GM18499 (cell line): ENCODE data around the gene DPYD.

ENCODE experiments used
- ATAC-seq: cut with Tn5 transposase; IDR thresholded peaks from one replicate; pipeline ENCODE4 v1.9.1; 2021; ENCODE audit warnings: moderate number of reproducible peaks; ENCODE audit not compliant: insufficient read depth, unreplicated experiment

DPYD gene

DNA sequence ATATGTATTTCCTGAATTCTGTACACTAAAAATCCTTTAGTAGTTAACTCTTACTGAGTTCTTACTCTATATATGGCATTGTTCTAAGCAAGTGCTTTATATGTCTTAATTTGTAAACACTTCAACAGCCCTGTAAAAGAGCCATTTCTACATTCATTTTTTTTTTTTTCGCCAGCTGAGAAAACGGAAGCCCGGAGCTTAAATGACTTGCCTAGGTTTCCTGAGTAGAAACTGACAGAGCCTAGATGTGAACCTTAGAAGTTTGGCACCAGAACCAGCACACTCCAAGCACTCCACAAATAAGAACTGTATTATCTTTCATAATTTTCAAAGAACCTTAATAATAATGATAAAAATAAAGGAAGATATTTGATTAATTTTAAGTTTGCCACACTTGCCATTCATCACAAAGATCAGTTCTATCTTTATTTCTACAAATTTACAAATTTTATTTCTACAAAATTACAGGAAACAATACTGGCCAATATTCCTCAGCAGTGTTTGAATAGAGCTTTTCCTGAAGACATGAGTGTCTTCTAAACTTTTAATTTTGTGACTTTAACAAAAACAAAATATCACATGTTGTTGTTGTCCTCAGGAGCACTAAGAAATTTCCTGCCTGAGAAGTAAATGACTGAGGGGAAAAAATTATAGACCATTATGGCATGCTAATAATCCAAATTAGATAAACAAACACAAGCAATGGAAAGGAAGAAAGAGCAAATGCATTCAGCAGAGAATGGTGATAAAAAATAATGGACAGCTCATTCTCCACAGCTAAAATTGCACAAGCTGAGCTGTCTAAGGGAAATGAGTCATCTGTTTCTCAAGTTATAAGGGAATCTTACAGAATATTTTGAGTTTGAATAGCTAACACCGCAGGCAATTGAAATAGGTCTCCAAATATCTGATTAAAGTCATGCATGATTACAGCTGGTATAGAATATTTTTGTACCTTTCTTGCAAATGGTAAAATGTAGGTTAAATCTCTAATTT is 71.2 kb downstream of the DPYD start:
- ATAC-seq: peak; percentile 38

- ATAC-seq: no peak
Observed at GRCh38 chr1:97845805-97846204, 75.0 kb downstream of the DPYD start.

GRCh38 chr1:97844552-97845089 is 76.2 kb downstream of the DPYD start:
- no peak for ATAC-seq

GRCh38 chr1:97841338-97841737 is 79.5 kb downstream of the DPYD start:
- ATAC-seq: no peak

DNA sequence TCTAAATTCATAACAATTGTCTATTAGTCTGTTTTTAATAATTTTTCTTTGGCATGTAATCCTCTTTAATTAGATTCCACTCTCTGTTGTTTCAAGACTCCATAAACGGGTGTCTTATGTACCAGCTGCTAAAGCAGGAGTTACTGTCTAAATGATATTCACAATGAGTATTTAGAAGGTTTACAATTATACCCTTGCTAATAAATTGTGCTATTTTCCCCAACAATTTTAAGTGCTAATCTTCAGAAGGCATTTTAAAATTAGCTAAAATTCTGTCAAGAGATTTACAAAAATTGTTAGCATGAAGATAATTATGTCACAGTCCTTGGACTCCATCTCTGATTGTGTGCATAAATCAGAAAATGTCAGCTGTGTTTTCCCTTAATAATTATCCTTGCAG is 83.7 kb downstream of the DPYD start:
- no peak for ATAC-seq

DNA sequence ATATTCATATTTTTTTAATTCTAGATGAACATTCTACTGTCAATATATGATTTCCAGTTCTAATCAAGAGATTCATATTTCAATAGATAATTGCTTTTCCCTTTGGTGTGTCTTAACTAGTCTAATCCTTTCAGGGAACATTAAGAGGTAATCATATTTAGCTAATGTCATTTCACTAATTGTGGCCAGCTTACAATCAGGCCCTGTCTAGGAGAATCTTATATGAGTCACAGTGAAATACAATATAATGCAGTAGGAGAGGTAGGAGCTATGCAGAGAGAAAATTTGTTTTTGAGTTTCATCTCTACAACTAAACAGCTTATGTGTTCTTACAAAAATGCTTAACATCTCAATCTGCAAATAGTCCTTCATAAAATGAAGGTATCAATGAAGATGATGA is 85.9 kb downstream of the DPYD start:
- no peak for ATAC-seq

GRCh38 chr1:97833881-97834280 is 87.0 kb downstream of the DPYD start:
- ATAC-seq: no peak

DNA sequence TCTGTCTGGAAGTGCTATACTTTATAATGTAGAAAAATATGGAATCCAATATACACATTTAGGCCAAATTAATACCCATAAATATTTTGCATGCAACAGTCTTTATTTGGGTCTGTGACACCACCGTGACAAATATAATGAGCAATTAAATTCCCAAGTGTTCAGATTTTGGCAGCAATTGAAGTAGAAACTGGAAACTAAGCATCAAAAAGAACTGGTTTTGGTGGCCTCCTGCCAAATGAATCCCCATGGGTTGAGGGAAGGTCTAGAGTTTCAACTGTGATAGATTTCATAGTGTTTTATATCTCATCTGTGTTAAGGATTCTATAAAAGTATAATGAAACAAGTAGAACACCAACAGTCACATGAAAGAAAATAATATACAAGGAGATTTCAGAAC is 88.4 kb downstream of the DPYD start:
- ATAC-seq: no peak

- ATAC-seq: no peak
Observed at GRCh38 chr1:97827887-97828286, 92.9 kb downstream of the DPYD start.

GRCh38 chr1:97826820-97827219 is 94.0 kb downstream of the DPYD start:
- ATAC-seq: no peak

- ATAC-seq: no peak
Observed at GRCh38 chr1:97824624-97825023, 96.2 kb downstream of the DPYD start.

- no peak for ATAC-seq
Observed at GRCh38 chr1:97824200-97824599, 96.6 kb downstream of the DPYD start.

- no peak for ATAC-seq
Observed at GRCh38 chr1:97820470-97821188, 100.2 kb downstream of the DPYD start.

DNA sequence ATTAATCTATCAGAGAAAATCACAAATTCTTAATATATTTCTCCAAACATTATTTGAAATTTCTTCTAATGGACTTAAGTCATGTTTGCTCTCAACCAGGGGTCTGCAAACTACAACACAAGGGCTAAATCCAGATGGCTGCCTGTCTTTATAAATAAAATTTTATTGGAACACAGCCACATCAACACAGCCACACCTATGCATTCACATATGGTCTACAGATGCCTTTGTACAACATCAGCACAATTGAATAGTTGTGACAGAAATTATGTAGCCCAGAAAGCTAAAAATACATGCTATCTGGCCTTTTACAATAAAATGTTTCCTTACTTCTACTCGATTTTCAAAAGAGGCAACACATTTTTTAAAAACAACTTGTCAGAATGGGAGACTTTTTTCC is 103.9 kb downstream of the DPYD start:
- ATAC-seq: no peak

- ATAC-seq: no peak
Observed at GRCh38 chr1:97814804-97815203, 106.0 kb downstream of the DPYD start.

- no peak for ATAC-seq
Observed at GRCh38 chr1:97814121-97814520, 106.7 kb downstream of the DPYD start.

DNA sequence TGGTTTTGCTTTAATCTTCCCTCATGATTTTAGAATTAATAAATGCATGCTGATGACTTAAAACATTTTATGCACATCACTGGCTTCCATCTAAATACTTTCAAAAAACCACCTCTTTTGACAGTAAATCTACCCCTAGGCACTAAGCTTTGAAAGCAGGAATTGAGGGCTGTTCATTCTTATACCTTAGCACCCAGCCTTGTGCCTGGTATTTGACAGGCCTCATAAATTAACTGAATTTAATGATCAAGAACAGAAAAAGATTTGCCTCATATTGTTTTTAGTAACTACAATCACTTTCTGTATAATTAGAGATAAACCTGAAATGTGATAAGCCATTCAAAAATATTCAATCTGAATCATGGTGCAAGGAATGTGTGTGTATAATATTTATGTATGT is 108.8 kb downstream of the DPYD start:
- no peak for ATAC-seq

DNA sequence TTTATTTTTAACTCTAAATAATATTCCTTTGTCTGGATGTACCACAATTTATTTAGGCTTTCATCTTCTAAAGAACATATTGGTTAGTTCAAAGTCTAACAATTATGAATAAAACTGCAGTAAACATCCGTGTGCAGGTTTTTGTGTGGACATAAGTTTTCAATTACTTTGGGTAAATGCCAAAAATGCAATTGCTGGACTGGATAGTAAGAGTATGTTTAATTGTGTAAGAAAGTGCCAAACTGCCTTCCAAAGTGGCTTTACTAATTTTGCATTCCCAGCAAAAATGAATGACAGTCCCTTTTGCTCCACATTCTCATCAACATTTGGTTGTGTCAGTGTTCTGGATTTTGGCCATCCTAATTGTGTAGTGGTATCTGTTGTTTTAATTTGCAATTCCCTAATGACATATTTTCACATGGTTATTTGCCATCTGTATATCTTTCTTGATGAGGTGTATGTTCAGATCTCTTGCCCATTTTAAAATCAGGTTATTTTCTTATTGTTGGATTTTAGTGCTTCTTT is 113.8 kb downstream of the DPYD start:
- ATAC-seq: no peak

- no peak for ATAC-seq
Observed at GRCh38 chr1:97806326-97806725, 114.5 kb downstream of the DPYD start.

DNA sequence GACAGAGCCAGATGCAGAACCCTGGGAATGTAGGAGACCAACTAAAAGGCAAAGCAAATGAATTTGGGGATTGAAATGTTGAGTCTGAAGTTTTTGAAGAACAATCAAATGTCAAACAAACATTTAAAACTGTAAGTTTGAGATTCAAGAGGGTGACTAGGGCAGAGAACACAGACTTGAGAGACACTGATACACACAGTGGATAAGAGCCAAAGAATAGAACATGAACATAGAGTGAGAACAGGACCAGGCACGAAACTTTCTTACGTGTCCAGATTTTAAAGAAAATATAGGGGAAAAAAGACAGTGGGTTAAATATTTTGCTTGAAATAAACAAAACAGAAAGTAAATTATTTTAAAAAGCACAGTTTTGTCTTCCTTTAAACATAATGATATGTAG is 115.7 kb downstream of the DPYD start:
- ATAC-seq: no peak

- ATAC-seq: no peak
Observed at GRCh38 chr1:97803026-97803425, 117.8 kb downstream of the DPYD start.
